Heart right ventricle (tissue), 16 donors: Measurements from ENCODE around the gene LPAR6. TPM values are rescaled to one million over a fixed set of nuclear protein-coding genes. Genes with fewer than 3 reads are reported as not detected.

Experiments used
- ATAC-seq, 8 donors: fragments of 200-7000 bp; cut with Tn5 transposase; one replicate each; pipeline ENCODE4 v1.9.1; 2020; ENCODE audit warnings: mild to moderate bottlenecking in 8 of 8, moderate library complexity in 8 of 8, moderate number of reproducible peaks in 1 of 8
- DNase-seq, 2 donors: peaks; one replicate each; pipeline ENCODE4 v3.0.0-alpha.2; 2020
- H3K27ac ChIP-seq, 10 donors: fragments of 200-600 bp; sonication (generic) in 2 of 10; one replicate each; pipeline versions ENCODE4 v1.5.0 to v1.8.0; 2020 to 2022; ENCODE audit warnings: mild to moderate bottlenecking in 3 of 10
- H3K27me3 ChIP-seq, 7 donors: fragments of 200-600 bp; one replicate each; pipeline ENCODE4 v1.8.0; 2021 to 2022; ENCODE audit warnings: mild to moderate bottlenecking in 2 of 7
- H3K36me3 ChIP-seq, 9 donors: fragments of 200-600 bp; sonication (generic) in 1 of 9; one replicate each; pipeline versions ENCODE4 v1.5.0 to v1.8.0; 2020 to 2022; ENCODE audit warnings: mild to moderate bottlenecking in 2 of 9
- H3K4me1 ChIP-seq, 9 donors: fragments of 200-600 bp; sonication (generic) in 1 of 9; one replicate each; pipeline versions ENCODE4 v1.5.0 to v1.8.0; 2020 to 2022; ENCODE audit warnings: mild to moderate bottlenecking in 4 of 9
- H3K4me3 ChIP-seq, 10 donors: fragments of 200-600 bp; sonication (generic) in 2 of 10; one replicate each; pipeline versions ENCODE4 v1.5.0 to v1.8.0; 2020 to 2022; ENCODE audit warnings: mild to moderate bottlenecking in 7 of 10, moderate library complexity in 2 of 10
- H3K9me3 ChIP-seq, 11 donors: fragments of 200-600 bp in 10 of 11; sonication (generic) in 2 of 11; one replicate each; pipeline versions ENCODE4 v1.5.0 to v1.8.0; 2013 to 2022; ENCODE audit warnings: mild to moderate bottlenecking in 2 of 11, control low read depth in 1 of 11, moderate library complexity in 1 of 11
- CTCF ChIP-seq, 9 donors: fragments of 200-600 bp; sonication (generic) in 2 of 9; IDR thresholded peaks; one replicate each; pipeline versions ENCODE4 v1.5.0 to v1.8.0; 2021 to 2022; ENCODE audit warnings: antibody characterized with exemption in 9 of 9, mild to moderate bottlenecking in 5 of 9, moderate library complexity in 1 of 9
- WGBS, 2 donors: extraction: QIAGEN DNeasy Blood & Tissue Kit; methylation state at CpG; one replicate each; pipeline ENCODE4 v1.1.7; 2013; ENCODE audit warnings: inconsistent platforms in 1 of 2; 5-methylcytosine and 5-hydroxymethylcytosine counted together
- intact Hi-C, 10 donors: fragments of 100-400 bp; cut with DNase I; formaldehyde crosslinking; loops; one replicate each; pipeline versions ENCODE4 v1.11.1 to v1.14.2; 2022
- polyA plus RNA-seq, 2 donors: library from polyadenylated mRNA; stranded (reverse); fragments of 200-250 nt; gene quantifications; one replicate each; pipeline ENCODE4 v1.2.3, GENCODE V29; 2013
- total RNA-seq, 10 donors: library from RNA; stranded (reverse); fragmentation: NEBNext Ultra II Directional in 3 of 10; extraction: Animal tissue kit (Norgen Biotek cat#: 25700) in 3 of 10; gene quantifications; one replicate each; pipeline versions ENCODE4 v1.2.1 to v1.2.4, GENCODE V29; 2021 to 2023
- donor health status: Arrhythmogenic right ventricular cardiomyopathy.
- donor health status: ischemic (EF 13 %, LVEDD 7.1; RV severe dilation, severe dysfunction).
- donor health status: healthy with polysubstance abuse.
- donor health status: DM: no; HTN: yes; CAD: no.
- donor health status: DM: no; HTN: no; CAD: no.
- donor health status: ischemic (EF 25% LVEDD 6.9; RV normal size, moderate dysfunction).
- donor health status: ischemic (EF 25% LVEDD 5.7; RV mildly dilated, moderate dysfunction).
- donor health status: healthy.
- donor health status: DM: yes; HTN: yes; CAD: no.
- donor health status: Ischemic cardiomyopathy.
- donor health status: ischemic (EF 35%, LVEDD 5.7; RV mildly dilated, moderate dysfunction).
- donor health status: nonischemic (EF 11% LVEDD 7.7; RV severe dilation, severe dysfunction).
- donor health status: DM: yes; HTN: yes; CAD: no.
- donor health status: PGD.
- donor health status: ischemic (EF 29% LVEDD 5.4; RV normal size, mild dysfunction).
- donor health status: nonischemic (EF 23%, LVEDD 6.1; RV moderate dilation, normal function).

The LPAR6 gene
- total and polyA plus RNA-seq, 12 donors, result 5.0 to 45.1 (median 12.1) TPM

- WGBS, 2 donors, result 92 to 95% methylated on average over 2 of the region's 2 CpGs
- intact Hi-C loops, result loop anchor here in 2 of 10 donors (5.0 to 10.0 kb wide), 2 partner anchors 43 to 55 kb away; no protein-coding TSS in a partner anchor
- no peak for ATAC-seq
These were observed 36.7 kb upstream of the LPAR6 start for GRCh38 chr13:48449656-48450055.

DNA sequence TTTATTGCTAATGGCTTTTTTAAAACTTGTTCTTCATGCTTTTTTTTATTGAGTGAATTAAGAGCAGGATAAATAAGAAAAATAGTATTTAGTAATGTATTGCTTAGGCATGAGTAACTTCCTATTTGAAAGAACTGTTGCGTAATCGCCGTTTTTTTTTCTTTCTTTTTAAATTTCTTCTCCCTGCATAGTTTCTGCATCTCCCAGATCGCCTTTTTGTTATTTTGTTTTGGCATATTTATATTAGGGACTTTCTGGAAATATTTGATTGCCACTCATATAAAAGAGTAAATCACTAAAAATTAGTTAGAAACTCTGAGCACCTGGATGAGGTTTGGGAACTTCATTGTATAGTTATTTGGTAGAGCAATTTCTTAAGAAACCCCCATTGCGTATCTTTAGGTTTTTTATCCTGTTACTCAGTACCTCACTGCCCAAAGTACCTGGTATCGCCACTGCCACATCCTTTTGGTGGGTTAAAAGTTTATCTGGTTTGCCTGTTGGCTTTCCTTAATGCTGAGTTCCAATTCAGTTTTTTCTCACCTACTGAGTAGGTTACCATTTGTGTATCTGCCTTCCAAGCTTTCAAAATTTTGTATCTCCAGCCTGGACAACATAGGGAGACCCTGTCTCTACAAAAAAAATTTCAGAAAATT, 36.2 kb upstream of the LPAR6 start:
- Histone ChIP-seq H3K27me3 (no peaks in the 10 kb centered on the region), H3K4me3 (peak overlapping the region in 6 of 10 donors; percentile 5 to 21 (median 10)), H3K9me3 (peaks cover 0 to 23% (median 13%) of the 10 kb centered on the region in 11 donors), H3K36me3 (peaks cover 0 to 13% (median 7%) of the 10 kb centered on the region in 9 donors), H3K27ac (peak overlapping the region in 7 of 10 donors; percentile 7 to 69 (median 30)), H3K4me1 (peaks cover 0 to 46% (median 12%) of the 10 kb centered on the region in 9 donors)
- 61 to 66% methylated on average over 6 of the region's 6 CpGs for WGBS, 2 donors
- intact Hi-C loops, result loop anchor here in 2 of 10 donors (5.0 to 10.0 kb wide), 2 partner anchors 43 to 56 kb away; no protein-coding TSS in a partner anchor
- DNase-seq, result no peak
- ATAC-seq, result peak in 2 of 8 donors; percentile 47 to 59
- no peak for TF ChIP-seq CTCF (IDR thresholded peaks at IDR 0.05)

More at GRCh38 chr13:48449656-48450055, 36.7 kb upstream of the LPAR6 start:
- H3K4me3 ChIP-seq, result no peak overlapping the region
- DNase-seq, result no peak
- H3K9me3 ChIP-seq, result peaks cover 0 to 23% (median 13%) of the 10 kb centered on the region in 11 donors
- peaks cover 0 to 46% (median 12%) of the 10 kb centered on the region in 9 donors for H3K4me1 ChIP-seq
- H3K27me3 ChIP-seq, result no peaks in the 10 kb centered on the region
- H3K36me3 ChIP-seq, result peaks cover 0 to 19% (median 7%) of the 10 kb centered on the region in 9 donors
- H3K27ac ChIP-seq, result peak overlapping the region in 3 of 10 donors; percentile 7 to 69 (median 17)
- TF ChIP-seq CTCF (IDR thresholded peaks at IDR 0.05), result no peak

DNA sequence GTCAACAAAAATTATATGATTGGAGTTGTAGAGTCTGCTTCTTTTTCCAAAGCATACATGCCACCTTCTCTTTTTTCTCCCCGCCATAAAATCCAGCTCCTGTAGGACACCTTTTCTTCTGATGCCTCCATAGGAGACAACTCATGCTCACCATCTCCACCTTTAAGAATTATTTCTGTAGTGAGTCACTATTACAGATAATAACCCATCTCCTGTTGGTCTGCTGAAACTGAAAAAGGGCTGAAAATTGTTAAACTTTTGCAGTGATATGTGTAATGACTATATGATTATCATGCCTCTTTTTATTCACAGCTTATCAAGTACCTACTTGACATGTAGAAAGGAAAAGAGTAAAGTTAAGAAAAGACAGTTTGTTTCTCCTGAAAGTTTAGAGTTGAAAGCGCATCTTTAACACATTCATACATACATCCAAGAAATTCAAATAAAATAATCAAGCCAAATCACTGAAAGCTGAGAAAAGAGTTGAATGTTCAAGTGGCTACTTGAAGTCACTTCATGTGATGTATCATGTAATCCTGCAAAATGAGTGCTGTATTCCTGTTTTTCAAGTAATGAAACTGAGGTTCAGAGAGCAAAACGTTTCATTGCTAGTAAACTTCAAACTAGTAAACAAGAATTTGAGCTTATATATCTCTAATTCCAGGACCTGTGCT, 35.5 kb upstream of the LPAR6 start:
- DNase-seq, result no peak
- Histone ChIP-seq H3K27ac (peak overlapping the region in 7 of 10 donors; percentile 7 to 69 (median 30)), H3K4me3 (peak overlapping the region in 5 of 10 donors; percentile 5 to 21 (median 7)), H3K36me3 (peaks cover 0 to 7% (median 4%) of the 10 kb centered on the region in 9 donors), H3K4me1 (peaks cover 0 to 50% (median 12%) of the 10 kb centered on the region in 9 donors), H3K27me3 (no peaks in the 10 kb centered on the region), H3K9me3 (peaks cover 0 to 23% (median 13%) of the 10 kb centered on the region in 11 donors)
- no peak for TF ChIP-seq CTCF (IDR thresholded peaks at IDR 0.05)
- intact Hi-C loops, result loop anchor here in 2 of 10 donors (5.0 to 10.0 kb wide), 2 partner anchors 44 to 56 kb away; no protein-coding TSS in a partner anchor
- no peak for ATAC-seq
- 79 to 85% methylated on average over 3 of the region's 3 CpGs for WGBS, 2 donors

DNA sequence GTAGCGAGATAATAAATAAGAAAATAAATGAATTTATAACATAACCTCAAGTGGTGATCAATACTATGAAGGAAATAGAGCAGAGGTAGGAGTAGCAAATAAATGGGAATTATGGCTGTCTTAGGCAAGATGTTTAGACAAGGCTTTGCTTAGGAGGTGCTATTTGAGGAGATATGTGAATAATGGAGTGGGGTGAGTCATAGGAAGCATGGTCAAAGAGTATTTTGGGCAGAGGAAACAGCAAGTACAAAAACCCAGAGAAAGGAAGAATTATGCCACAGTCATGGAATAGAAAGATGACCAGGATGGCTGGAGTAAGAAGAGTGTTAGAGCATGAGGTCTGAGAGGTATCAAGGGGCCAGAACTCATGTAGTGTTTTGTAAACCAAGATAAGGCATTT, 33.6 kb upstream of the LPAR6 start:
- 97 to 100% methylated on average over 1 of the region's 1 CpG for WGBS, 2 donors
- intact Hi-C loops, result loop anchor here in 2 of 10 donors (5.0 to 10.0 kb wide), 2 partner anchors 46 to 58 kb away; no protein-coding TSS in a partner anchor
- Histone ChIP-seq H3K4me3 (no peak overlapping the region), H3K36me3 (no peaks in the 10 kb centered on the region), H3K27ac (peak overlapping the region in 4 of 10 donors; percentile 31 to 54 (median 38)), H3K27me3 (no peaks in the 10 kb centered on the region), H3K9me3 (peaks cover 0 to 19% (median 13%) of the 10 kb centered on the region in 11 donors), H3K4me1 (peaks cover 0 to 64% (median 12%) of the 10 kb centered on the region in 9 donors)
- DNase-seq, result no peak
- ATAC-seq, result peak in 5 of 8 donors; percentile 37 to 75 (median 68)
- no peak for TF ChIP-seq CTCF (IDR thresholded peaks at IDR 0.05)
